GM12872 (cell line): ENCODE results near the gene COMMD10.
A peak's percentile ranks its signal among the peaks of the same experiment; 100 is the strongest.

Experiments used
- CTCF ChIP-seq: IDR thresholded peaks from 3 replicates; pipeline ENCODE4 v1.5.1; 2011; ENCODE audit warnings: low read depth, mild to moderate bottlenecking, low read length, moderate library complexity; ENCODE audit not compliant: insufficient read depth

Gene COMMD10

GRCh38 chr5:116275282-116275681 is 190.5 kb downstream of the COMMD10 start:
- no peak for TF ChIP-seq CTCF

- no peak for TF ChIP-seq CTCF
Observed at GRCh38 chr5:116276952-116277351, 192.1 kb downstream of the COMMD10 start.

- TF ChIP-seq CTCF: no peak
Observed at GRCh38 chr5:116280149-116280803, 195.5 kb downstream of the COMMD10 start.

- TF ChIP-seq CTCF: no peak
Observed at GRCh38 chr5:116281309-116281708, 196.5 kb downstream of the COMMD10 start.

- no peak for TF ChIP-seq CTCF
Observed at GRCh38 chr5:116288524-116288923, 203.7 kb downstream of the COMMD10 start.

- TF ChIP-seq CTCF: 0 out of 3 replicates have a peak, but pooled peaks have one; percentile 23
Observed at GRCh38 chr5:116289276-116289675, 204.5 kb downstream of the COMMD10 start.

GRCh38 chr5:116291271-116291670 is 206.4 kb downstream of the COMMD10 start:
- TF ChIP-seq CTCF: no peak
